Ascending aorta (tissue), 2 donors: ENCODE measurements around the gene ADAP1. TPM values are rescaled to one million over a fixed set of nuclear protein-coding genes. Genes with fewer than 3 reads are reported as not detected.

Source experiments
- DNase-seq, 2 donors: peaks; one replicate each; pipeline ENCODE4 v3.0.0-alpha.2; 2019; ENCODE audit warnings: low spot score in 2 of 2
- H3K27ac ChIP-seq, 2 donors: fragments of 200-600 bp; sonication (generic); one replicate each; pipeline ENCODE4 v1.5.1; 2016 to 2017; ENCODE audit warnings: mild to moderate bottlenecking in 1 of 2
- H3K27me3 ChIP-seq: fragments of 200-600 bp; sonication (generic); one replicate; pipeline ENCODE4 v1.5.1; 2017
- H3K36me3 ChIP-seq, 2 donors: fragments of 200-600 bp; sonication (generic); one replicate each; pipeline ENCODE4 v1.5.1; 2016
- H3K4me1 ChIP-seq, 2 donors: fragments of 200-600 bp; sonication (generic); one replicate each; pipeline ENCODE4 v1.5.1; 2016 to 2017; ENCODE audit warnings: mild to moderate bottlenecking in 1 of 2
- H3K4me3 ChIP-seq, 2 donors: fragments of 200-600 bp; sonication (generic); one replicate each; pipeline ENCODE4 v1.5.1; 2016 to 2017; ENCODE audit warnings: mild to moderate bottlenecking in 1 of 2
- H3K9me3 ChIP-seq, 2 donors: fragments of 200-600 bp; sonication (generic); one replicate each; pipeline ENCODE4 v1.5.1; 2016
- intact Hi-C: fragments of 100-400 bp; cut with DNase I; formaldehyde crosslinking; loops from one replicate; pipeline ENCODE4 v1.15.1; 2023
- total RNA-seq: library from RNA; depleted of rRNA; stranded (reverse); fragments of >200 nt; gene quantifications from one replicate; pipeline ENCODE4 v1.1.0, GENCODE V29; 2016
- TF ChIP-seq, protein P1 (sequence below), 3 experiments: fragments of 200-600 bp in 2 of 3; fragments of 450-650 bp in 1 of 3; sonication (generic) in 2 of 3; IDR thresholded peaks; one replicate each; pipeline ENCODE4 v1.5.1; 2016 to 2019; ENCODE audit warnings: antibody characterized with exemption in 3 of 3, mild to moderate bottlenecking in 1 of 3, moderate library complexity in 1 of 3

Gene ADAP1
- total RNA-seq, 1 donor from 2014 or later: 44.5 TPM

DNA sequence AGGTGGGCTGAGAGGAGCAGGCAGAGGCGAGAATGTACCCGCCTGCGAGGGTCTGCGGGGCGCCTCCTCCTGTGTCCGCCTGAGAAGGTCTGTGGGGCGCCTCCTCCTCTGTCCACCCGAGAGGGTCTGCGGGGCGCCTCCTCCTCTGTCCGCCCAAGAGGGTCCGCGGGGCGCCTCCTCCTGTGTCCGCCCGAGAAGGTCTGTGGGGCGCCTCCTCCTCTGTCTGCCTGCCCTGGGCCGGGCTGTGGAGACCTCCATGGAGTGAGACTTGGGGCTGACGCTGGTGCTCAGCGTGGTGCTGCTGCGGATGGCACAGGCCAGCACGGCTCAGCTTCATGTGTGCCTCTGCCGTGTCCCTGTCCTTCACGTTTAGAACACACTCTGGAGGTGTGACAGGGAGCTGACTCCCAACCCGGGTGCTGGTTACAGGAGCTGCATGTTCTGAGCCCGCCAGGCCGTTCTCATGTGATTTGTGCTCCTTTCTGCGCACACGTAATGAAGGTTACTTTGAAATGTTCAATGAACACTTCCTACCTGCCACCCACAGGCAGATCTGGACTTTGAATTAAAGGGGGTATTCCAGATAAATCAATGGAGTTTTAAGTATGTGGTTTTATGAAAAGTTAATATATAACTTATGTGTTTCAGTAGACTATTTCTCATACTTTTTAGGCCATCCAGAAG, 98.7 kb downstream of the ADAP1 start:
- no peak for DNase-seq
- H3K36me3 ChIP-seq: peaks cover 96 to 97% of the 10 kb centered on the region in 2 donors
- intact Hi-C loops: no loop called here

DNA sequence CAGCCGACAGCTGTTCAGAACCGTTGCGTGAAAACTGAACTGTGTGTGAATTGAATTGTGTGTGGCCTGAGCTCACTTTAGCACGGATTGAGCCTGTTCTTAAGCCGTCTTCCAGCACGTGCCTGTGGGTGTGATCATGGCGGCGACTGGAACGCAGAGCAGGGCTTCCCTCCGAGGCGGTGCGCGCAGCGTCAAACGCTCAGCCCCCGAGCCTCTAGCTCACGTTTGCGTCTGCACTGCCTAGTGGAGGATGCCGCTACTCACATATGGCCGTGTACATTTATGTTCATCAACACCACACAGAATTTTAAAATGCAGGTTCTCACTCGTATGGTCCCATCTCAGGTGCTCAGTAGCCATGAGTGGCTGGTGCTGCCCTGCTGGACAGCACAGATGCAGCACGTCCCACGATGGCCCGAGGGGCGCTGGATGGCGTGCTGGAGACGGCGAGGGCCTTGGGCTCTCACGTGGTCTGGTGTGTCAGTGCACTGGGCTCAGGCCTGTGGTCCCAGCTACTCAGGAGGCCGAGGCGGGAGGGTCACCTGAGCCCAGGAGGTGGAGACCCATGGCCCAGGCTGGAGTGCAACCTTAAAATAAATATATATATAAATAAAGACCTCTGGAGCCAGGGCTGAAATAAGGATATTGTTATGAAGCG, 100.2 kb downstream of the ADAP1 start:
- Histone ChIP-seq H3K36me3 (peaks cover 86 to 94% of the 10 kb centered on the region in 2 donors), H3K4me3 (no peak overlapping the region), H3K27me3 (no peaks in the 10 kb centered on the region), H3K27ac (no peak overlapping the region), H3K4me1 (no peaks in the 10 kb centered on the region), H3K9me3 (no peaks in the 10 kb centered on the region)
- intact Hi-C loops: no loop called here
- TF ChIP-seq, protein P1, sequence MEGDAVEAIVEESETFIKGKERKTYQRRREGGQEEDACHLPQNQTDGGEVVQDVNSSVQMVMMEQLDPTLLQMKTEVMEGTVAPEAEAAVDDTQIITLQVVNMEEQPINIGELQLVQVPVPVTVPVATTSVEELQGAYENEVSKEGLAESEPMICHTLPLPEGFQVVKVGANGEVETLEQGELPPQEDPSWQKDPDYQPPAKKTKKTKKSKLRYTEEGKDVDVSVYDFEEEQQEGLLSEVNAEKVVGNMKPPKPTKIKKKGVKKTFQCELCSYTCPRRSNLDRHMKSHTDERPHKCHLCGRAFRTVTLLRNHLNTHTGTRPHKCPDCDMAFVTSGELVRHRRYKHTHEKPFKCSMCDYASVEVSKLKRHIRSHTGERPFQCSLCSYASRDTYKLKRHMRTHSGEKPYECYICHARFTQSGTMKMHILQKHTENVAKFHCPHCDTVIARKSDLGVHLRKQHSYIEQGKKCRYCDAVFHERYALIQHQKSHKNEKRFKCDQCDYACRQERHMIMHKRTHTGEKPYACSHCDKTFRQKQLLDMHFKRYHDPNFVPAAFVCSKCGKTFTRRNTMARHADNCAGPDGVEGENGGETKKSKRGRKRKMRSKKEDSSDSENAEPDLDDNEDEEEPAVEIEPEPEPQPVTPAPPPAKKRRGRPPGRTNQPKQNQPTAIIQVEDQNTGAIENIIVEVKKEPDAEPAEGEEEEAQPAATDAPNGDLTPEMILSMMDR (IDR thresholded peaks at IDR 0.05): no peak
- no peak for DNase-seq

More for the DNA sequence above, 98.7 kb downstream of the ADAP1 start:
- Histone ChIP-seq H3K4me1 (no peaks in the 10 kb centered on the region), H3K4me3 (no peak overlapping the region), H3K27me3 (no peaks in the 10 kb centered on the region), H3K9me3 (no peaks in the 10 kb centered on the region), H3K27ac (no peak overlapping the region)
- TF ChIP-seq, protein P1 (IDR thresholded peaks at IDR 0.05): no peak

DNA sequence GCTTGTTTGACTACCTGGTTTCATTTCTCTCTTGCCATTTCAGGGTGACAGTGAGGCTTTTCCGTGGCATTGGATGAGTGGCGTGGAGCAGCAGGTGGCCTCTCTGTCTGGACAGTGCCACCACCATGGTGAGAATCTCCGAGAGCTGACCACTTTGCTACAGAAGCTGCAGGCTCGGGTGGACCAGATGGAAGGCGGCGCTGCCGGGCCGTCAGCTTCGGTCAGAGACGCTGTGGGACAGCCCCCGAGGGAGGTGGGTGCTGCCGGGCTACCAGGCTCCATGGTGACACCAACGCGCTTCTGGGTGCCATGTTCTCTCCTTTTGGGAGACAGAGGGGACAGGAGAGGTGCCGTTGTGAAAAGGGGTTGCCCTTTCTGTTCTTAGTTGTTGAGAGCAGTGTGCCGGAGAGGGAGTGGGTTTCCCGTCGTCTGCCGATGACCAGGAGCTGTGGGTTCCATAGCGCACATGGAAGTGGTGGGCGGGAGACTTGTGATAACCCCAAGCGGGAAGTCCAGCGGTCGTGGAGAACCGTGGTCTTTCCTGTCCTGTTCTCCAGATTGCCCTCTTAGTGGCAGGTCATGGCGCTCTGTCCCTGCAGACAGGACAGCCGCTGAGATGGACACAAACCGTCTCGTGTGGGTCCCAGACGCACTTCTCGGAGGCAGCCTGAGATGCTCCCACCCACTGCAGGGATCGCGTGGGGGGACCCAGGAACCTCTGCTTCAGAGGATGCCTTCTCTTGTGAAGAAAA, 100.9 kb downstream of the ADAP1 start:
- Histone ChIP-seq H3K27me3 (no peaks in the 10 kb centered on the region), H3K4me3 (no peak overlapping the region), H3K36me3 (peaks cover 80 to 93% of the 10 kb centered on the region in 2 donors), H3K27ac (no peak overlapping the region), H3K4me1 (no peaks in the 10 kb centered on the region), H3K9me3 (no peaks in the 10 kb centered on the region)
- intact Hi-C loops: no loop called here
- no peak for DNase-seq
- TF ChIP-seq, protein P1 (IDR thresholded peaks at IDR 0.05): no peak

DNA sequence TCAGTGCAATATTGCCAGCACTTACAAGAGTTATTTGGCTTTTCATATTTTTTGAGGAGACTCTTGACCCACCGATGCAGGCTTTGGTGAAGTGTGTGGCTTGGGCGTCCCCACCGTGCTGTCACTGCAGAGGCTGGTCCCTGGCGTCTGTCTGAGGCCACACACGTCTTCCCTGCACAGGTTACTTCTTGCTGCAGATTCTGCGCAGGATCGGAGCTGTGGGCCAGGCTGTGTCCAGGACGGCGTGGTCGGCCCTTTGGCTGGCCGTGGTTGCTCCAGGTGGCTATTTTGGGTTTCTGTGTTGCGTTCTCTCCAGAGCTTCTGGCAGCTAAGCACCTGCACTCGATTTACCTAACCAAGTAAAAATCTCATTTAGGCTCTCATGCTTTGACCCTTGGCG, 103.3 kb downstream of the ADAP1 start:
- Histone ChIP-seq H3K27me3 (no peaks in the 10 kb centered on the region), H3K36me3 (peaks cover 57 to 79% of the 10 kb centered on the region in 2 donors), H3K9me3 (no peaks in the 10 kb centered on the region), H3K27ac (no peak overlapping the region), H3K4me3 (no peak overlapping the region), H3K4me1 (no peaks in the 10 kb centered on the region)
- no peak for DNase-seq
- intact Hi-C loops: no loop called here
- TF ChIP-seq, protein P1 (IDR thresholded peaks at IDR 0.05): no peak

DNA sequence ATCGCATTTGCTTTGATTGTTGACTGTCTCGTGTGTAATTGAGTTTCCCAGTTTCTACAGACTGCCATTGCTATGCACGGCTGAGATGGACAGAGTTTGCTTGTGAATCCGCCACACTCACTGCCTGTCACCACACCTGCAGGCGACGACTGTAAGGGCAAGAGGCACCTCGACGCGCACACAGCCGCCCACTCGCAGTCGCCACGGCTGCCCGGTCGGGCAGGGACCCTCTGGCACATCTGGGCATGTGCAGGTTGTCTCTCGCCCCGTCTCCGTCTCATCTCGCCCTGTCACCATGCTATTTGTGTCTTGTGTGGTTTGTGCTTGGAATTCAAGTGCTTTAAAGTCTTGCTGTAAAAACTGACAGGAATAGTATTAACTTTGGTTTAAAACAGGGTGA, 104.7 kb downstream of the ADAP1 start:
- Histone ChIP-seq H3K27me3 (no peaks in the 10 kb centered on the region), H3K27ac (no peak overlapping the region), H3K36me3 (peaks cover 51 to 75% of the 10 kb centered on the region in 2 donors), H3K4me1 (no peaks in the 10 kb centered on the region), H3K9me3 (no peaks in the 10 kb centered on the region), H3K4me3 (no peak overlapping the region)
- DNase-seq: no peak
- intact Hi-C loops: no loop called here
- TF ChIP-seq, protein P1 (IDR thresholded peaks at IDR 0.05): no peak
